ENCODE data around the gene KRTAP25-1.

KRTAP25-1 gene

DNA sequence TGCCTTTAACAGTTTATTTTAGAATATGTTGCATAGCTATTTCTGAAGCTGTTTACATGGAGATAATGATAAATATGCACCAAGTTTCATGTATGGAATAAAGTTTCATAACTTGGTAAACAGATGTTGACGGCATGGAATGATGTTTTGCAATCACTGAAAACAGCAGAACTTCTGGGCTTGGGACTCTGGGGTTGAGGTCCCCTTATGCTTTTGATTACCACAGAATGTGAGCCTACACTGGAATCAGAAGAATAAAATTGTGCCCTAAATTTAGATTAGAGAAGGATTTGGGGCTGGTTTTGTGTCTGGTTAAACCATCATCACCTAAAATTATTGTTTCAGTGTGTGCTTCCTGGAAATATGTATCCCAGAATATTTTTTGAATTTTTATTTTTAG lies 17.7 kb downstream of the KRTAP25-1 start:
- H3K9ac ChIP-seq (ENCODE audit: low read depth, low read length), result no peak overlapping the region
- H3K4me3 ChIP-seq (ENCODE audit: low read depth in 1 of 2, low read length in 2 of 2), result no peak overlapping the region
- no peaks in the 10 kb centered on the region for H4K20me1 ChIP-seq (ENCODE audit: insufficient read depth, low read length)
- H2AFZ ChIP-seq (ENCODE audit: low read depth, low read length), result no peak overlapping the region
- DNase-seq, result no peak
- TF ChIP-seq, protein P1, sequence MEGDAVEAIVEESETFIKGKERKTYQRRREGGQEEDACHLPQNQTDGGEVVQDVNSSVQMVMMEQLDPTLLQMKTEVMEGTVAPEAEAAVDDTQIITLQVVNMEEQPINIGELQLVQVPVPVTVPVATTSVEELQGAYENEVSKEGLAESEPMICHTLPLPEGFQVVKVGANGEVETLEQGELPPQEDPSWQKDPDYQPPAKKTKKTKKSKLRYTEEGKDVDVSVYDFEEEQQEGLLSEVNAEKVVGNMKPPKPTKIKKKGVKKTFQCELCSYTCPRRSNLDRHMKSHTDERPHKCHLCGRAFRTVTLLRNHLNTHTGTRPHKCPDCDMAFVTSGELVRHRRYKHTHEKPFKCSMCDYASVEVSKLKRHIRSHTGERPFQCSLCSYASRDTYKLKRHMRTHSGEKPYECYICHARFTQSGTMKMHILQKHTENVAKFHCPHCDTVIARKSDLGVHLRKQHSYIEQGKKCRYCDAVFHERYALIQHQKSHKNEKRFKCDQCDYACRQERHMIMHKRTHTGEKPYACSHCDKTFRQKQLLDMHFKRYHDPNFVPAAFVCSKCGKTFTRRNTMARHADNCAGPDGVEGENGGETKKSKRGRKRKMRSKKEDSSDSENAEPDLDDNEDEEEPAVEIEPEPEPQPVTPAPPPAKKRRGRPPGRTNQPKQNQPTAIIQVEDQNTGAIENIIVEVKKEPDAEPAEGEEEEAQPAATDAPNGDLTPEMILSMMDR (IDR thresholded peaks at IDR 0.05; ENCODE audit: borderline replicate concordance, extremely low read depth, low read length, poor library complexity, severe bottlenecking), result no peak
- TF ChIP-seq EZH2 (IDR thresholded peaks at IDR 0.05; ENCODE audit: borderline replicate concordance, low read depth, low read length, severe bottlenecking), result no peak
- H3K27me3 ChIP-seq (ENCODE audit: insufficient read depth, low read length, poor library complexity), result no peaks in the 10 kb centered on the region
- no peaks in the 10 kb centered on the region for H3K4me1 ChIP-seq (ENCODE audit: insufficient read depth, low read length)
- H3K27ac ChIP-seq (ENCODE audit: low read length), result no peak overlapping the region
- no peak for ATAC-seq (ENCODE audit: insufficient read depth, low read depth)
- no peaks in the 10 kb centered on the region for H3K36me3 ChIP-seq (ENCODE audit: insufficient read depth, low read length)
- no peaks in the 10 kb centered on the region for H3K9me3 ChIP-seq (ENCODE audit: insufficient read depth, low read length, severe bottlenecking)
- H3K4me2 ChIP-seq (ENCODE audit: insufficient read depth, low read length), result no peak overlapping the region
- no peaks in the 10 kb centered on the region for H3K79me2 ChIP-seq (ENCODE audit: insufficient read depth, low read length)

DNA sequence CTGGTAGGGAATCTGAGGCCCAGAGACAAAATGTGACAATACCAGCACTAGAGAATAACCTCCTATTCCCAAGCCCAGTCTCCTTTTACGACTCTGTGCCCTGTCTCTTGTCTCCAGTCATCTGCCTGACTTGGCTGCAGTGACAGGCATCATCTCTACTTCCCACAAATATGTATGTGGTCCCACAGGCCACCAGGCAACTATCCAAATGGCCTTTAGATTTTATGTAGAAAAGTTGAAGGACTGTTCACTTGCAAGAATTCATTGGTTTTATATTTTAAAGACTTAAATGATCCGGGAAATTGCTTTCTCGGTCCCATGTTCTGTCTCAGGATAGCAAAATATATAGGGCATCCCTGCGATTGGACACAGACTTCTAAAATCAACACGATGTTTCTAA lies 18.2 kb downstream of the KRTAP25-1 start:
- H3K9me3 ChIP-seq (ENCODE audit: insufficient read depth, low read length, severe bottlenecking), result no peaks in the 10 kb centered on the region
- H3K4me3 ChIP-seq (ENCODE audit: low read depth in 1 of 2, low read length in 2 of 2), result no peak overlapping the region
- H3K27ac ChIP-seq (ENCODE audit: low read length), result no peak overlapping the region
- no peaks in the 10 kb centered on the region for H3K36me3 ChIP-seq (ENCODE audit: insufficient read depth, low read length)
- no peaks in the 10 kb centered on the region for H3K79me2 ChIP-seq (ENCODE audit: insufficient read depth, low read length)
- H4K20me1 ChIP-seq (ENCODE audit: insufficient read depth, low read length), result no peaks in the 10 kb centered on the region
- no peak overlapping the region for H3K4me2 ChIP-seq (ENCODE audit: insufficient read depth, low read length)
- no peak for TF ChIP-seq EZH2 (IDR thresholded peaks at IDR 0.05; ENCODE audit: borderline replicate concordance, low read depth, low read length, severe bottlenecking)
- TF ChIP-seq, protein P1 (IDR thresholded peaks at IDR 0.05; ENCODE audit: borderline replicate concordance, extremely low read depth, low read length, poor library complexity, severe bottlenecking), result no peak
- H3K4me1 ChIP-seq (ENCODE audit: insufficient read depth, low read length), result no peaks in the 10 kb centered on the region
- H3K27me3 ChIP-seq (ENCODE audit: insufficient read depth, low read length, poor library complexity), result no peaks in the 10 kb centered on the region
- H3K9ac ChIP-seq (ENCODE audit: low read depth, low read length), result no peak overlapping the region
- DNase-seq (no peak), ATAC-seq (ENCODE audit: insufficient read depth, low read depth) (no peak)
- no peak overlapping the region for H2AFZ ChIP-seq (ENCODE audit: low read depth, low read length)

DNA sequence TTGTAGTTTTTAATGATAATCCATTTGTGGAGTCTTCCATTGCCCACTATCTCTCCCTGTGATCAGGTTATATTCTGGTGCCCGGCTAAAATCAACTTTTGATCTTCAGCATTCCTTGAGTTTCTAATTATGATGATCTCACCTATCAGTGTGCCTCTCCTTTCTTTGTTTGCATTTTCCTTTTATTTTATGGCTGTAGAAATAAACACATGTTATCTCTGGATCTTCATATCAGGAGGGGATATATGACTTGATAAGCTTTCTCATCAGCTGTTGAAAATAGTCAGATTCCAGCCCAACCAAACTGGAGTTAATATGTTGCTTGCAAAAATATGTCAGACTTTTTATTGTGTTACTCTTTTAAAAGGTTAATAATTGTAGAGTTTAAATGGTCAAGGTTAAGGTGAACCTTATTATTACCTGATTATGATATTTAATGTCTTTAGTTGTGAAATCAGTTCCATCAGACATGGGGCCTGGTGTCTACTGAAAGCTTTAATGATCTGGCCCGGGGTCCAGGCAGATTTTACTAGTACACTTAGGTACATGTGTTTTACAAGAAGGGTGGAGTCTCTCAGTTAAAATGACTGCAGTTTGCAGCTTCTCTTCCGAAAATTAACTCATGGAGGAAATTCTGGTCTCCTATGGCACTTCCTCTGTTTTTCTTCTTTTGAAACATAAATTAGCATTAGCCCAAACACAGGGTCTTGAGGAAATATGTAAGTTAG lies 19.3 kb downstream of the KRTAP25-1 start:
- no peaks in the 10 kb centered on the region for H3K79me2 ChIP-seq (ENCODE audit: insufficient read depth, low read length)
- H3K4me2 ChIP-seq (ENCODE audit: insufficient read depth, low read length), result no peak overlapping the region
- TF ChIP-seq EZH2 (IDR thresholded peaks at IDR 0.05; ENCODE audit: borderline replicate concordance, low read depth, low read length, severe bottlenecking), result no peak
- TF ChIP-seq, protein P1 (IDR thresholded peaks at IDR 0.05; ENCODE audit: borderline replicate concordance, extremely low read depth, low read length, poor library complexity, severe bottlenecking), result no peak
- H3K27ac ChIP-seq (ENCODE audit: low read length), result no peak overlapping the region
- no peak overlapping the region for H3K9ac ChIP-seq (ENCODE audit: low read depth, low read length)
- H2AFZ ChIP-seq (ENCODE audit: low read depth, low read length), result no peak overlapping the region
- H3K4me1 ChIP-seq (ENCODE audit: insufficient read depth, low read length), result no peaks in the 10 kb centered on the region
- no peak for DNase-seq
- no peaks in the 10 kb centered on the region for H4K20me1 ChIP-seq (ENCODE audit: insufficient read depth, low read length)
- no peaks in the 10 kb centered on the region for H3K9me3 ChIP-seq (ENCODE audit: insufficient read depth, low read length, severe bottlenecking)
- ATAC-seq (ENCODE audit: insufficient read depth, low read depth), result no peak
- H3K4me3 ChIP-seq (ENCODE audit: low read depth in 1 of 2, low read length in 2 of 2), result no peak overlapping the region
- no peaks in the 10 kb centered on the region for H3K36me3 ChIP-seq (ENCODE audit: insufficient read depth, low read length)
- H3K27me3 ChIP-seq (ENCODE audit: insufficient read depth, low read length, poor library complexity), result no peaks in the 10 kb centered on the region

All from DND-41 (cell line).